ENCODE data around the gene MICAL2.

MICAL2 gene

GRCh38 chr11:12174128-12174476 lies 63.7 kb downstream of the MICAL2 start:
- ChIA-PET POLR2A (interaction anchor here (0.6 kb wide), 1 partner anchor 88 kb away, joined by 3 read pairs; no protein-coding TSS in a partner anchor), CTCF (interaction anchor here (1.1 to 1.8 kb wide), 2 partner anchors 10 to 12 kb away, joined by 4 to 10 read pairs; no protein-coding TSS in a partner anchor)
- H3K4me3 ChIP-seq (ENCODE audit: low read depth, low read length): no peak overlapping the region
- no peak for TF ChIP-seq CTCF (IDR thresholded peaks at IDR 0.05; ENCODE audit: insufficient read depth, low read length, missing control alignments)
- no peak for DNase-seq (ENCODE audit: low read depth, low spot score)

GRCh38 chr11:12174477-12175143 lies 64.2 kb downstream of the MICAL2 start:
- POLR2A ChIA-PET: interaction anchor here (0.6 to 1.8 kb wide), 3 partner anchors 26 to 89 kb away, joined by 3 to 8 read pairs (median 4); no protein-coding TSS in a partner anchor
- no peak for TF ChIP-seq CTCF (IDR thresholded peaks at IDR 0.05; ENCODE audit: insufficient read depth, low read length, missing control alignments)
- no peak for DNase-seq (ENCODE audit: low read depth, low spot score)
- CTCF ChIA-PET: interaction anchor here (1.1 kb wide), 1 partner anchor 10 kb away, joined by 4 read pairs; no protein-coding TSS in a partner anchor
- H3K4me3 ChIP-seq (ENCODE audit: low read depth, low read length): no peak overlapping the region

- H3K4me3 ChIP-seq (ENCODE audit: low read depth, low read length): no peak overlapping the region
- POLR2A ChIA-PET: interaction anchor here (0.9 to 1.8 kb wide), 8 partner anchors 8 to 89 kb away, joined by 3 to 8 read pairs (median 4); partner anchors contain the start of gene MICAL2
- peak; percentile 89 for DNase-seq (ENCODE audit: low read depth, low spot score)
- no peak for TF ChIP-seq CTCF (IDR thresholded peaks at IDR 0.05; ENCODE audit: insufficient read depth, low read length, missing control alignments)
- CTCF ChIA-PET: no interaction called here
Measured at GRCh38 chr11:12175694-12176241, 65.4 kb downstream of the MICAL2 start.

- DNase-seq (ENCODE audit: low read depth, low spot score): no peak
- ChIA-PET CTCF (no interaction called here), POLR2A (interaction anchor here (0.9 to 1.8 kb wide), 8 partner anchors 9 to 90 kb away, joined by 3 to 8 read pairs (median 4); partner anchors contain the start of gene MICAL2)
- no peak overlapping the region for H3K4me3 ChIP-seq (ENCODE audit: low read depth, low read length)
- TF ChIP-seq CTCF (IDR thresholded peaks at IDR 0.05; ENCODE audit: insufficient read depth, low read length, missing control alignments): no peak
Measured at GRCh38 chr11:12176410-12176809, 66.0 kb downstream of the MICAL2 start.

GRCh38 chr11:12177739-12178338 lies 67.4 kb downstream of the MICAL2 start:
- no peak for TF ChIP-seq CTCF (IDR thresholded peaks at IDR 0.05; ENCODE audit: insufficient read depth, low read length, missing control alignments)
- no peak for DNase-seq (ENCODE audit: low read depth, low spot score)
- ChIA-PET POLR2A (interaction anchor here (0.9 to 1.5 kb wide), 2 partner anchors 23 to 91 kb away, joined by 5 to 6 read pairs; no protein-coding TSS in a partner anchor), CTCF (interaction anchor here (1.2 to 1.5 kb wide), 2 partner anchors 90 to 104 kb away, joined by 3 read pairs; no protein-coding TSS in a partner anchor)
- H3K4me3 ChIP-seq (ENCODE audit: low read depth, low read length): no peak overlapping the region

- POLR2A ChIA-PET: interaction anchor here (0.6 to 1.5 kb wide), 3 partner anchors 13 to 102 kb away, joined by 3 to 6 read pairs (median 3); no protein-coding TSS in a partner anchor
- no peak overlapping the region for H3K4me3 ChIP-seq (ENCODE audit: low read depth, low read length)
- TF ChIP-seq CTCF (IDR thresholded peaks at IDR 0.05; ENCODE audit: insufficient read depth, low read length, missing control alignments): no peak
- no peak for DNase-seq (ENCODE audit: low read depth, low spot score)
- CTCF ChIA-PET: interaction anchor here (0.7 to 4.2 kb wide), 5 partner anchors 8 to 102 kb away, joined by 3 to 16 read pairs (median 3); no protein-coding TSS in a partner anchor
Measured at GRCh38 chr11:12179019-12179418, 68.6 kb downstream of the MICAL2 start.

Measured in AG04449 (cell line).